ENCODE data around the gene PAQR8.
A peak's percentile ranks its signal among the peaks of the same experiment; 100 is the strongest.

PAQR8 gene

GRCh38 chr6:52345311-52345710 is 16.6 kb upstream of the PAQR8 start:
- TF ChIP-seq CTCF (IDR thresholded peaks at IDR 0.05; ENCODE audit: insufficient read depth, low read length, missing control alignments): no peak
- CTCF ChIA-PET: no interaction called here
- no peak overlapping the region for H3K4me3 ChIP-seq (ENCODE audit: low read depth, low read length)
- DNase-seq (ENCODE audit: low read depth, low spot score): no peak
- POLR2A ChIA-PET: no interaction called here

- H3K4me3 ChIP-seq (ENCODE audit: low read depth, low read length): no peak overlapping the region
- ChIA-PET CTCF (no interaction called here), POLR2A (no interaction called here)
- DNase-seq (ENCODE audit: low read depth, low spot score): no peak
- TF ChIP-seq CTCF (IDR thresholded peaks at IDR 0.05; ENCODE audit: insufficient read depth, low read length, missing control alignments): no peak
Measured at GRCh38 chr6:52346503-52346902, 15.4 kb upstream of the PAQR8 start.

- no peak overlapping the region for H3K4me3 ChIP-seq (ENCODE audit: low read depth, low read length)
- ChIA-PET CTCF (interaction anchor here (2.1 kb wide), 1 partner anchor 63 kb away, joined by 4 read pairs; the partner anchor contains the start of gene MCM3), POLR2A (no interaction called here)
- no peak for DNase-seq (ENCODE audit: low read depth, low spot score)
- TF ChIP-seq CTCF (IDR thresholded peaks at IDR 0.05; ENCODE audit: insufficient read depth, low read length, missing control alignments): no peak
Measured at GRCh38 chr6:52347818-52348217, 14.1 kb upstream of the PAQR8 start.

GRCh38 chr6:52351879-52352238 is 10.1 kb upstream of the PAQR8 start:
- CTCF ChIA-PET: interaction anchor here (1.0 to 2.6 kb wide), 5 partner anchors 14 to 88 kb away, joined by 3 to 13 read pairs (median 4); partner anchors contain the start of gene MCM3
- H3K4me3 ChIP-seq (ENCODE audit: low read depth, low read length): 0 out of 2 replicates have a peak overlapping the region, but pooled peaks have one; percentile 12
- POLR2A ChIA-PET: interaction anchor here (0.7 to 1.5 kb wide), 4 partner anchors 10 to 67 kb away, joined by 3 to 15 read pairs (median 4); partner anchors contain the start of genes MCM3 and PAQR8
- no peak for TF ChIP-seq CTCF (IDR thresholded peaks at IDR 0.05; ENCODE audit: insufficient read depth, low read length, missing control alignments)
- no peak for DNase-seq (ENCODE audit: low read depth, low spot score)

- no peak for TF ChIP-seq CTCF (IDR thresholded peaks at IDR 0.05; ENCODE audit: insufficient read depth, low read length, missing control alignments)
- CTCF ChIA-PET: interaction anchor here (1.0 to 2.6 kb wide), 3 partner anchors 14 to 66 kb away, joined by 3 to 13 read pairs (median 3); partner anchors contain the start of gene MCM3
- POLR2A ChIA-PET: interaction anchor here (0.7 to 1.5 kb wide), 4 partner anchors 9 to 67 kb away, joined by 3 to 15 read pairs (median 4); partner anchors contain the start of genes MCM3 and PAQR8
- peak overlapping the region; percentile 18; the same call in 1 of the 2 replicates for H3K4me3 ChIP-seq (ENCODE audit: low read depth, low read length)
- peak; percentile 91 for DNase-seq (ENCODE audit: low read depth, low spot score)
Measured at GRCh38 chr6:52352239-52353018, 9.5 kb upstream of the PAQR8 start.

GRCh38 chr6:52356017-52356416 is 5.9 kb upstream of the PAQR8 start:
- no peak for DNase-seq (ENCODE audit: low read depth, low spot score)
- ChIA-PET POLR2A (no interaction called here), CTCF (interaction anchor here (1.3 kb wide), 1 partner anchor 297 kb away, joined by 3 read pairs; no protein-coding TSS in a partner anchor)
- H3K4me3 ChIP-seq (ENCODE audit: low read depth, low read length): no peak overlapping the region
- TF ChIP-seq CTCF (IDR thresholded peaks at IDR 0.05; ENCODE audit: insufficient read depth, low read length, missing control alignments): no peak

Measured in AG04449 (cell line).